OCI-LY3 (cell line): ENCODE results near the gene FBN3.

ENCODE experiments used
- H2AFZ ChIP-seq: fragments of 200-600, 300-600 bp; shearing (Covaris generic); 2 replicates; pipeline ENCODE4 v1.6.0; 2014; ENCODE audit warnings: antibody characterized with exemption, low read depth, low read length
- H3K27ac ChIP-seq: fragments of 200-600, 300-600 bp; sonication (generic); 2 replicates; pipeline ENCODE4 v1.5.1; 2014; ENCODE audit warnings: mild to moderate bottlenecking, low read length, moderate library complexity, mixed read lengths
- H3K27me3 ChIP-seq: fragments of 200-600, 300-600 bp; sonication (generic); 2 replicates; pipeline ENCODE4 v1.6.1; 2014; ENCODE audit warnings: low read depth, low read length, mixed read lengths
- H3K36me3 ChIP-seq: fragments of 200-600, 300-600 bp; sonication (generic); replicated peaks from 2 replicates; pipeline ENCODE3; 2014; ENCODE audit warnings: low read depth, low read length, mixed read lengths
- H3K4me1 ChIP-seq: fragments of 300-600, 200-600 bp; sonication (generic); 2 replicates; pipeline ENCODE4 v1.6.1; 2014; ENCODE audit warnings: low read length, mixed read lengths
- H3K4me2 ChIP-seq: fragments of 200-600, 300-600 bp; sonication (generic); 2 replicates; pipeline ENCODE4 v1.6.1; 2014; ENCODE audit warnings: low read length, mixed read lengths
- H3K4me3 ChIP-seq: fragments of 300-600, 200-600 bp; sonication (generic); 2 replicates; pipeline ENCODE4 v1.5.1; 2014; ENCODE audit warnings: antibody characterized with exemption, mild to moderate bottlenecking, low read length, moderate library complexity
- H3K79me2 ChIP-seq: fragments of 300-600, 200-600 bp; shearing (Covaris generic); 2 replicates; pipeline ENCODE4 v1.6.1; 2014; ENCODE audit warnings: mild to moderate bottlenecking, low read length, mixed read lengths
- H3K9ac ChIP-seq: fragments of 300-600, 200-600 bp; shearing (Covaris generic); 2 replicates; pipeline ENCODE4 v1.6.0; 2014; ENCODE audit warnings: mild to moderate bottlenecking, low read length, moderate library complexity
- H3K9me3 ChIP-seq: fragments of 200-600, 300-600 bp; shearing (Covaris generic); 2 replicates; pipeline ENCODE4 v1.6.1; 2014; ENCODE audit warnings: low read length, mixed read lengths; ENCODE audit not compliant: insufficient read depth
- H4K20me1 ChIP-seq: fragments of 200-600, 300-600 bp; sonication (generic); 2 replicates; pipeline ENCODE4 v1.6.1; 2016; ENCODE audit warnings: low read length, mixed read lengths; ENCODE audit not compliant: insufficient read depth
- CTCF ChIP-seq: fragments of 200-600, 300-600 bp; sonication (generic); IDR thresholded peaks from 2 replicates; pipeline ENCODE4 v1.5.1; 2014; ENCODE audit warnings: antibody characterized with exemption, low read length, low read depth
- EZH2phosphoT487 ChIP-seq: fragments of 200-600 bp; shearing (Covaris generic); IDR thresholded peaks from 2 replicates; pipeline ENCODE4 v1.6.1; 2018; ENCODE audit warnings: antibody characterized with exemption, mixed run types, low read depth

The FBN3 gene

DNA sequence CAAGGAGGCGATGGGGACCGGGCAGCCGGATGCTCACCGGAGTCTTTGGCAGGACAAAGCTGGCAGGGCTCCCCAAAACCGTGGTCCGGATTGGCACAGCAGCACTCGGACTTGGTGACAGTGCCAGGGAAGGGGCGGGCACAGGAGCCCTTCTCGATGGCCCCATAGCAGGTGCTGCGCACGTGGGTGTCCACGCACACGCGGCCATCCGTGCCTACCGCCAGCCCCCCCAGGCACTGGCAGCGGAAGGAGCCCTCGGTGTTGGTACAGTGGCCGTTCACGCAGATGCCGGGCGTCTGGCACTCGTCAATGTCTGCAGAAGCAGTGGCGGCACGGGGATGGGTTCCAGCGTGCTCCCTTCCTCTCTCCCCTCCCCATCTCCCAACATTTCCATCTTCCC lies 17.9 kb downstream of the FBN3 start:
- no peaks in the 10 kb centered on the region for H3K79me2 ChIP-seq
- H3K4me1 ChIP-seq = no peaks in the 10 kb centered on the region
- no peaks in the 10 kb centered on the region for H3K9me3 ChIP-seq
- H3K27me3 ChIP-seq = 0 out of 2 replicates have a peak, but pooled peaks cover 2% of the 10 kb centered on the region
- H3K4me3 ChIP-seq = no peak overlapping the region
- H2AFZ ChIP-seq = no peak overlapping the region
- no peak overlapping the region for H3K27ac ChIP-seq
- no peak for TF ChIP-seq CTCF
- TF ChIP-seq EZH2phosphoT487 = no peak
- no peak overlapping the region for H3K9ac ChIP-seq
- no peak overlapping the region for H3K4me2 ChIP-seq
- H4K20me1 ChIP-seq = no peaks in the 10 kb centered on the region
- H3K36me3 ChIP-seq = no peaks in the 10 kb centered on the region

GRCh38 chr19:8129061-8129618 lies 20.3 kb downstream of the FBN3 start:
- H4K20me1 ChIP-seq = no peaks in the 10 kb centered on the region
- H2AFZ ChIP-seq = no peak overlapping the region
- no peak overlapping the region for H3K4me3 ChIP-seq
- no peak overlapping the region for H3K9ac ChIP-seq
- no peaks in the 10 kb centered on the region for H3K4me1 ChIP-seq
- H3K4me2 ChIP-seq = no peak overlapping the region
- no peaks in the 10 kb centered on the region for H3K79me2 ChIP-seq
- no peak overlapping the region for H3K27ac ChIP-seq
- no peaks in the 10 kb centered on the region for H3K9me3 ChIP-seq
- no peaks in the 10 kb centered on the region for H3K36me3 ChIP-seq
- TF ChIP-seq CTCF = no peak
- 0 out of 2 replicates have a peak, but pooled peaks cover 2% of the 10 kb centered on the region for H3K27me3 ChIP-seq

DNA sequence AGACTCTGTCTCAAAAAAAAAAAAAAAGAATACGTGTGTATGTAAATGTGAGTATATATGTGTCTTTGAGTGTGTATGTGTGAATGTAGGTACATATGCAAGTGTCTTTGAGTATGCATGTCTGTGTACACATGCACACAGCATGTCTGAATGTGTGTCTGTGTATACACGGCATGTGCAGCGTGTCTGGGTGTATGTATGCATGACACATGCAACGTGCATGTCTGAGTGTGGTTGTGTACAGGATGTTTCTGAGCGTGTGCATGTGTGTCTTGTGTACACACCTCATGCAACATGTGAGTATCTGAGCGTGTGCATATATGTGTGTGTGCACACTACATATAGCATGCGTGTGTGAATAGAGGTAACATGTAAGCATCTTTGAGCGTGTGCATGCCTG lies 20.8 kb downstream of the FBN3 start:
- H2AFZ ChIP-seq = no peak overlapping the region
- H4K20me1 ChIP-seq = no peaks in the 10 kb centered on the region
- no peaks in the 10 kb centered on the region for H3K4me1 ChIP-seq
- H3K27ac ChIP-seq = no peak overlapping the region
- no peak overlapping the region for H3K4me2 ChIP-seq
- H3K79me2 ChIP-seq = no peaks in the 10 kb centered on the region
- no peaks in the 10 kb centered on the region for H3K36me3 ChIP-seq
- no peak overlapping the region for H3K4me3 ChIP-seq
- no peak for TF ChIP-seq EZH2phosphoT487
- TF ChIP-seq CTCF = no peak
- H3K27me3 ChIP-seq = 0 out of 2 replicates have a peak, but pooled peaks cover 2% of the 10 kb centered on the region
- H3K9me3 ChIP-seq = no peaks in the 10 kb centered on the region
- H3K9ac ChIP-seq = no peak overlapping the region

GRCh38 chr19:8127311-8127710 lies 22.1 kb downstream of the FBN3 start:
- H3K9ac ChIP-seq = no peak overlapping the region
- H2AFZ ChIP-seq = no peak overlapping the region
- no peak overlapping the region for H3K4me3 ChIP-seq
- H3K27ac ChIP-seq = no peak overlapping the region
- H4K20me1 ChIP-seq = no peaks in the 10 kb centered on the region
- H3K4me2 ChIP-seq = no peak overlapping the region
- no peaks in the 10 kb centered on the region for H3K9me3 ChIP-seq
- H3K4me1 ChIP-seq = no peaks in the 10 kb centered on the region
- no peaks in the 10 kb centered on the region for H3K36me3 ChIP-seq
- H3K79me2 ChIP-seq = no peaks in the 10 kb centered on the region
- 0 out of 2 replicates have a peak, but pooled peaks cover 2% of the 10 kb centered on the region for H3K27me3 ChIP-seq
- TF ChIP-seq EZH2phosphoT487 (no peak), CTCF (no peak)
